Left ventricle myocardium inferior (tissue), 1 donor: Measurements from ENCODE around the gene KANK4. TPM values are rescaled to one million over a fixed set of nuclear protein-coding genes. Genes with fewer than 3 reads are reported as not detected.

Source experiments
- DNase-seq: peaks from one replicate; pipeline ENCODE4 v3.0.0-alpha.2; 2020
- H3K27ac ChIP-seq: fragments of 200-600 bp; replicated peaks from 2 replicates; pipeline ENCODE4 v1.8.0; 2021
- H3K27me3 ChIP-seq: fragments of 200-600 bp; 2 replicates; pipeline ENCODE4 v1.8.0; 2021; ENCODE audit warnings: low read depth
- H3K36me3 ChIP-seq: fragments of 200-600 bp; 2 replicates; pipeline ENCODE4 v1.8.0; 2021
- H3K4me1 ChIP-seq: fragments of 200-600 bp; 2 replicates; pipeline ENCODE4 v1.8.0; 2021
- H3K4me3 ChIP-seq: fragments of 200-600 bp; 2 replicates; pipeline ENCODE4 v1.8.0; 2021; ENCODE audit warnings: mild to moderate bottlenecking, moderate library complexity
- H3K9me3 ChIP-seq: fragments of 200-600 bp; replicated peaks from 2 replicates; pipeline ENCODE4 v1.8.0; 2021
- intact Hi-C: fragments of 100-400 bp; cut with micrococcal nuclease; formaldehyde crosslinking; loops from one replicate; pipeline ENCODE4 v1.11.0; 2022
- total RNA-seq: library from RNA; stranded (reverse); fragmentation: NEBNext Ultra II Directional; extraction: Animal tissue kit (Norgen Biotek cat#: 25700); gene quantifications from one replicate; pipeline ENCODE4 v1.2.1, GENCODE V29; 2021
- TF ChIP-seq, protein P1 (sequence below): fragments of 200-600 bp; IDR thresholded peaks from 2 replicates; pipeline ENCODE4 v1.8.0; 2021; ENCODE audit warnings: antibody characterized with exemption, mild to moderate bottlenecking, borderline replicate concordance
- donor health status: DM: no; HTN: yes; CAD: no; lungs with severe emphysema.

KANK4 gene
- total RNA-seq, 1 donor from 2014 or later, result 0.11 TPM

DNA sequence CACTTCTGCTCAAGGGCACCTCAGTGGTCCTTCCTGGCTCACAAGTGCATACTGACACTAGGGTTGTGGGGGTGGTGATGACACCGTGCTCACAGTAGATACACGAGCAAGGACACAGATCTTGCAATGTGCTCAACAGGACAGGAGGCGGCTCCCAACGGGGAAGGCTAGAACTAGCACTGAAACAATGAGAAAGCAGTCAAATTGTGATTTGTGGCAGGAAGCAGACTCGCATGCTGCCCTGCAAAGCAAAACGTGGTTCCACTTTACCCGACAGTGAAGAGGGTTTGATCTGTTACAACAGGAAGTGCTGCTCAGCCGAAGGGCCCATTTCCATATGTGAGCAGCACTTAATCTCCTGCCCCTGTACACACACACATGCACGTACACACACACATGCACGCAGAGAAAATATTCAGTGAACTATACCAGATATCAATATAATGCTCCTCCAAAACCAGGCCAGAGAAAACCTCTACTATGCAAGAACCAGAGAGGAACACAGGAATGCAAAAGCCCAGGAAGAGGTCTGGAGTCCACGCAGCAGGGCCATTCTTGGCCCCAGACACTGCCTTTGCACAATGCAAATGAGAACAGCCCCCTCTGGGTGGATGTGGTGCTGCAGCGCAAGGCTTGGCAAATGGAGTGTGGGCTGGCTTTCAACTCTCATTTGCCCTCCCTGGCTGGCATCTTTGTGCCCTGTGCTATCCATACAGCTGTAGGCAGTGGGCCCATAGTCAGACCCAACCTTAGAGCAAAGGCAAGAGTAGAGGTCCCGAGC, 47.1 kb downstream of the KANK4 start:
- intact Hi-C loops, result no loop called here
- Histone ChIP-seq H3K27me3 (no peaks in the 10 kb centered on the region), H3K36me3 (no peaks in the 10 kb centered on the region), H3K4me1 (no peaks in the 10 kb centered on the region), H3K4me3 (no peak overlapping the region), H3K27ac (no peak overlapping the region), H3K9me3 (peaks cover 4% of the 10 kb centered on the region)
- TF ChIP-seq, protein P1, sequence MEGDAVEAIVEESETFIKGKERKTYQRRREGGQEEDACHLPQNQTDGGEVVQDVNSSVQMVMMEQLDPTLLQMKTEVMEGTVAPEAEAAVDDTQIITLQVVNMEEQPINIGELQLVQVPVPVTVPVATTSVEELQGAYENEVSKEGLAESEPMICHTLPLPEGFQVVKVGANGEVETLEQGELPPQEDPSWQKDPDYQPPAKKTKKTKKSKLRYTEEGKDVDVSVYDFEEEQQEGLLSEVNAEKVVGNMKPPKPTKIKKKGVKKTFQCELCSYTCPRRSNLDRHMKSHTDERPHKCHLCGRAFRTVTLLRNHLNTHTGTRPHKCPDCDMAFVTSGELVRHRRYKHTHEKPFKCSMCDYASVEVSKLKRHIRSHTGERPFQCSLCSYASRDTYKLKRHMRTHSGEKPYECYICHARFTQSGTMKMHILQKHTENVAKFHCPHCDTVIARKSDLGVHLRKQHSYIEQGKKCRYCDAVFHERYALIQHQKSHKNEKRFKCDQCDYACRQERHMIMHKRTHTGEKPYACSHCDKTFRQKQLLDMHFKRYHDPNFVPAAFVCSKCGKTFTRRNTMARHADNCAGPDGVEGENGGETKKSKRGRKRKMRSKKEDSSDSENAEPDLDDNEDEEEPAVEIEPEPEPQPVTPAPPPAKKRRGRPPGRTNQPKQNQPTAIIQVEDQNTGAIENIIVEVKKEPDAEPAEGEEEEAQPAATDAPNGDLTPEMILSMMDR, result no peak
- no peak for DNase-seq

DNA sequence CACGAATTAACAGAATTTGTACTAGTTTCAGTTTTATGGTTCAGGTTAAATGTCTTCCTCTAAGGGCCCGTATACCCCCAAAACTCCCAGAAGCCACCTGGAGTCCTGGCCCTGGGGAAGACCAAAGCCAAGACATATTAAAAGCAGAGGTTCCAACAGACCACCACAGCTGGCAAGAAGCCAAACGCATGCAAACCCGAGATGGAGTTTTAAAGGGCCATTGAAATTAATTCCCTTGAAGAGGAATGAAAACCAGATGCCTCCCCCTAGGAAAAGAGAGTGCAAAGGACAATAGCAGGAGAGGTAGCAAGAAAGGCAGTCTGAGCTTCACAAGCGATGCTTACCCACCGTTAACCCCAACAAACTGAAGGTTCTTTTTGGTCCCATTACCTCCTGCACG, 48.1 kb downstream of the KANK4 start:
- intact Hi-C loops, result no loop called here
- H3K4me3 ChIP-seq, result no peak overlapping the region
- H3K27ac ChIP-seq, result no peak overlapping the region
- TF ChIP-seq, protein P1, result no peak
- DNase-seq, result no peak
- H3K4me1 ChIP-seq, result no peaks in the 10 kb centered on the region
- H3K36me3 ChIP-seq, result no peaks in the 10 kb centered on the region
- no peaks in the 10 kb centered on the region for H3K27me3 ChIP-seq
- H3K9me3 ChIP-seq, result no peaks in the 10 kb centered on the region

DNA sequence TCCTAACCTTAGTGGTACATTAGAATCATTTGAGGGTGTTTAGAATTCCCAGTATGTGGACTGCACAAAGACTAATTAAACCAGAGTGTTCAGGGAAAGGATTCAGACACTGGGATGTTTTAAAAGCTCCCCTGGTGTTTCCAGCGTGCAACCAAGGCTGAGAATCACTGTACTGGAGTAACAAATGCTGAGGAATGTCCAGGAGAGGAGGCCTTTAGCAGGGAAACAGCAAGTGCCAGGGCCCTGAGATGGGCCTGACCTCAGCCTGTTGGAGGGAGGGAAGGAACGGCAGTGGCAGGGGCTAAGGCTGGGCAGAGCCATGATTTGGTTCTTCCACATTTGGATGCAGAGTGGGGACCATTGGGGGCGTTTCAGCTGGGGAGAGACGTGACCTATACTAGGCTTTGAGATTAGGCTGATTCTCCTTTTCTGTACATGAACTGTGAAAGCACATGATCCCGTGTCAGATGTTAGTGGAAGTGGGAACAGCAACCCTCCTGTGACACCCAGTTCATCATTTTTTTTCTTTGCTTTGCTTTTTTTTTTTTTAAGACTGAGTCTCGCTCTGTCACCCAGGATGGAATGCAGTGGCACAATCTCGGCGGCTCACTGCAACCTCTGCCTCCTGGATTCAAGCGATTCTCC, 49.3 kb downstream of the KANK4 start:
- Histone ChIP-seq H3K36me3 (no peaks in the 10 kb centered on the region), H3K9me3 (no peaks in the 10 kb centered on the region), H3K4me3 (no peak overlapping the region), H3K4me1 (no peaks in the 10 kb centered on the region), H3K27ac (no peak overlapping the region), H3K27me3 (no peaks in the 10 kb centered on the region)
- intact Hi-C loops, result no loop called here
- TF ChIP-seq, protein P1, result no peak
- no peak for DNase-seq

DNA sequence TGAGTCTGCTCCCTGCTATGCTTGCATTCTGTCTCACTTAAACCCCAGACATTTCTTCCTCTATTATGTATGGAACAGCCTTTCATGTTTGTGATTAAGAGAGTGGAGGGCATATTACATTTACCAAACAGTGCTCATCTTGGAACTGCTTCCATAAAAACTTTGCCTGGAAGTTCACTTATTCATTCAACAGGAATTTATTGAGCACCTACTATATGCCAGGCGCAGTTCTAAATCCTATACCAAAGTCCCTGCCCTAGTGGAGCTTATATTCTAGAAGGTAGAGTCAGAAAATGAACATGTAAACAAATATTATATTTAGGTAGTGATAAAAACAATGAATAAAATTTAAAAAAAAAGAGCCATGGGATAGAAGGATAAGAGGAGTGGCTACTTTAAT, 49.8 kb downstream of the KANK4 start:
- no peaks in the 10 kb centered on the region for H3K9me3 ChIP-seq

DNA sequence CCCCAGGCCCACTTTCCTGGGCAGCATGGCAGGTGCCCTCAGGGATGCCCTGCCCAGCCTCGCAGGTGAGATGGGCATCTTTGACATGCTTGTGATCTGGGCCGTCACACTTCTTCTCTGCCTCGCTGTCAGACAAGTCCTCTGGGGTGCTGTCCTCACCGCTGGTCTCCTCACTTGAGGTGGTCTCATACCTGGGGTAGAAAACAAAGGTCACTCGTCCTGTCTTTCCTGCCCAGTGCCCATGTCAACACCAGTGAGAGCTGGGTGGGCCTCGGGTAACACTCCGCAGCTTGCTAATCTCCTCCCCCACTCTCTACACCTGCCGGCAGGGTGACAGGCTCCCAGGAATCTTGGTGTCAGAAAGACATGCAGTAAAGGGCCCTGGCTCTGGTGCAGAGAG, 50.9 kb downstream of the KANK4 start:
- TF ChIP-seq, protein P1, result no peak
- no peak for DNase-seq
- Histone ChIP-seq H3K4me1 (no peaks in the 10 kb centered on the region), H3K36me3 (no peaks in the 10 kb centered on the region), H3K4me3 (no peak overlapping the region), H3K9me3 (no peaks in the 10 kb centered on the region), H3K27me3 (no peaks in the 10 kb centered on the region), H3K27ac (no peak overlapping the region)
- intact Hi-C loops, result no loop called here

More for the DNA sequence above, 49.8 kb downstream of the KANK4 start:
- no peaks in the 10 kb centered on the region for H3K4me1 ChIP-seq
- no peaks in the 10 kb centered on the region for H3K27me3 ChIP-seq
- no peak for DNase-seq
- no peak overlapping the region for H3K27ac ChIP-seq
- no peaks in the 10 kb centered on the region for H3K36me3 ChIP-seq
- intact Hi-C loops, result no loop called here
- TF ChIP-seq, protein P1, result no peak
- no peak overlapping the region for H3K4me3 ChIP-seq
